ENCODE measurements around the gene AKAIN1. TPM values are rescaled to one million over a fixed set of nuclear protein-coding genes. Genes with fewer than 3 reads are reported as not detected.

The AKAIN1 gene
- total RNA-seq, 2 donors from 2014 or later = not detected

GRCh38 chr18:5155218-5155906, 41.7 kb downstream of the AKAIN1 start:
- H3K9me3 ChIP-seq = no peaks in the 10 kb centered on the region
- no peak for DNase-seq (ENCODE audit: low spot score)
- intact Hi-C loops (cut with DNase I) = no loop called here
- no peak overlapping the region for H3K4me3 ChIP-seq
- H3K27ac ChIP-seq = no peak overlapping the region
- 84% methylated on average over 17 of the region's 17 CpGs for WGBS
- no peaks in the 10 kb centered on the region for H3K27me3 ChIP-seq (replicated peaks; ENCODE audit: insufficient read depth)
- no peaks in the 10 kb centered on the region for H3K36me3 ChIP-seq
- TF ChIP-seq POLR2AphosphoS5 (IDR thresholded peaks at IDR 0.05) (no peak), CTCF (IDR thresholded peaks at IDR 0.05) (no peak), POLR2A (IDR thresholded peaks at IDR 0.05) (no peak)
- no peaks in the 10 kb centered on the region for H3K4me1 ChIP-seq (replicated peaks)

GRCh38 chr18:5152343-5153020, 44.6 kb downstream of the AKAIN1 start:
- H3K9me3 ChIP-seq = no peaks in the 10 kb centered on the region
- WGBS = 88% methylated on average over 6 of the region's 6 CpGs
- H3K27me3 ChIP-seq (replicated peaks; ENCODE audit: insufficient read depth) = no peaks in the 10 kb centered on the region
- no peak overlapping the region for H3K27ac ChIP-seq
- DNase-seq (ENCODE audit: low spot score) = no peak
- intact Hi-C loops (cut with DNase I) = no loop called here
- TF ChIP-seq POLR2AphosphoS5 (IDR thresholded peaks at IDR 0.05) (no peak), POLR2A (IDR thresholded peaks at IDR 0.05) (no peak), CTCF (IDR thresholded peaks at IDR 0.05) (no peak)
- H3K4me3 ChIP-seq = no peak overlapping the region
- no peaks in the 10 kb centered on the region for H3K4me1 ChIP-seq (replicated peaks)
- H3K36me3 ChIP-seq = no peaks in the 10 kb centered on the region

GRCh38 chr18:5150894-5151293, 46.2 kb downstream of the AKAIN1 start:
- 90% methylated on average over 1 of the region's 1 CpG for WGBS
- DNase-seq (ENCODE audit: low spot score) = no peak
- H3K36me3 ChIP-seq = no peaks in the 10 kb centered on the region
- no peaks in the 10 kb centered on the region for H3K27me3 ChIP-seq (replicated peaks; ENCODE audit: insufficient read depth)
- no peak overlapping the region for H3K27ac ChIP-seq
- no peaks in the 10 kb centered on the region for H3K9me3 ChIP-seq
- intact Hi-C loops (cut with DNase I) = no loop called here
- no peak overlapping the region for H3K4me3 ChIP-seq
- no peak for TF ChIP-seq POLR2A (IDR thresholded peaks at IDR 0.05)
- TF ChIP-seq CTCF (IDR thresholded peaks at IDR 0.05) = no peak
- TF ChIP-seq POLR2AphosphoS5 (IDR thresholded peaks at IDR 0.05) = no peak
- H3K4me1 ChIP-seq (replicated peaks) = no peaks in the 10 kb centered on the region

GRCh38 chr18:5146093-5146492, 51.0 kb downstream of the AKAIN1 start:
- no peaks in the 10 kb centered on the region for H3K36me3 ChIP-seq
- TF ChIP-seq POLR2A (IDR thresholded peaks at IDR 0.05) = no peak
- TF ChIP-seq CTCF (IDR thresholded peaks at IDR 0.05) = no peak
- TF ChIP-seq POLR2AphosphoS5 (IDR thresholded peaks at IDR 0.05) = no peak
- H3K9me3 ChIP-seq = no peaks in the 10 kb centered on the region
- H3K27ac ChIP-seq = no peak overlapping the region
- intact Hi-C loops (cut with DNase I) = no loop called here
- no peak for DNase-seq (ENCODE audit: low spot score)
- H3K4me3 ChIP-seq = no peak overlapping the region
- H3K27me3 ChIP-seq (replicated peaks; ENCODE audit: insufficient read depth) = no peaks in the 10 kb centered on the region
- H3K4me1 ChIP-seq (replicated peaks) = no peaks in the 10 kb centered on the region
- 80% methylated on average over 4 of the region's 4 CpGs for WGBS

All from prostate gland (tissue), 2 donors.